Heart right ventricle (tissue), 16 donors: ENCODE data around the gene STPG3. TPM values are rescaled to one million over a fixed set of nuclear protein-coding genes. Genes with fewer than 3 reads are reported as not detected.
A peak's percentile ranks its signal among the peaks of the same experiment; 100 is the strongest.

ENCODE experiments used
- ATAC-seq, 8 donors: fragments of 200-7000 bp; cut with Tn5 transposase; one replicate each; pipeline ENCODE4 v1.9.1; 2020; ENCODE audit warnings: mild to moderate bottlenecking in 8 of 8, moderate library complexity in 8 of 8, moderate number of reproducible peaks in 1 of 8
- DNase-seq, 2 donors: peaks; one replicate each; pipeline ENCODE4 v3.0.0-alpha.2; 2020
- H3K27ac ChIP-seq, 10 donors: fragments of 200-600 bp; sonication (generic) in 2 of 10; one replicate each; pipeline versions ENCODE4 v1.5.0 to v1.8.0; 2020 to 2022; ENCODE audit warnings: mild to moderate bottlenecking in 3 of 10
- H3K27me3 ChIP-seq, 7 donors: fragments of 200-600 bp; one replicate each; pipeline ENCODE4 v1.8.0; 2021 to 2022; ENCODE audit warnings: mild to moderate bottlenecking in 2 of 7
- H3K36me3 ChIP-seq, 9 donors: fragments of 200-600 bp; sonication (generic) in 1 of 9; one replicate each; pipeline versions ENCODE4 v1.5.0 to v1.8.0; 2020 to 2022; ENCODE audit warnings: mild to moderate bottlenecking in 2 of 9
- H3K4me1 ChIP-seq, 9 donors: fragments of 200-600 bp; sonication (generic) in 1 of 9; one replicate each; pipeline versions ENCODE4 v1.5.0 to v1.8.0; 2020 to 2022; ENCODE audit warnings: mild to moderate bottlenecking in 4 of 9
- H3K4me3 ChIP-seq, 10 donors: fragments of 200-600 bp; sonication (generic) in 2 of 10; one replicate each; pipeline versions ENCODE4 v1.5.0 to v1.8.0; 2020 to 2022; ENCODE audit warnings: mild to moderate bottlenecking in 7 of 10, moderate library complexity in 2 of 10
- H3K9me3 ChIP-seq, 11 donors: fragments of 200-600 bp in 10 of 11; sonication (generic) in 2 of 11; one replicate each; pipeline versions ENCODE4 v1.5.0 to v1.8.0; 2013 to 2022; ENCODE audit warnings: mild to moderate bottlenecking in 2 of 11, control low read depth in 1 of 11, moderate library complexity in 1 of 11
- CTCF ChIP-seq, 9 donors: fragments of 200-600 bp; sonication (generic) in 2 of 9; IDR thresholded peaks; one replicate each; pipeline versions ENCODE4 v1.5.0 to v1.8.0; 2021 to 2022; ENCODE audit warnings: antibody characterized with exemption in 9 of 9, mild to moderate bottlenecking in 5 of 9, moderate library complexity in 1 of 9
- WGBS, 2 donors: extraction: QIAGEN DNeasy Blood & Tissue Kit; methylation state at CpG; one replicate each; pipeline ENCODE4 v1.1.7; 2013; ENCODE audit warnings: inconsistent platforms in 1 of 2; 5-methylcytosine and 5-hydroxymethylcytosine counted together
- intact Hi-C, 10 donors: fragments of 100-400 bp; cut with DNase I; formaldehyde crosslinking; loops; one replicate each; pipeline versions ENCODE4 v1.11.1 to v1.14.2; 2022
- polyA plus RNA-seq, 2 donors: library from polyadenylated mRNA; stranded (reverse); fragments of 200-250 nt; gene quantifications; one replicate each; pipeline ENCODE4 v1.2.3, GENCODE V29; 2013
- total RNA-seq, 10 donors: library from RNA; stranded (reverse); fragmentation: NEBNext Ultra II Directional in 3 of 10; extraction: Animal tissue kit (Norgen Biotek cat#: 25700) in 3 of 10; gene quantifications; one replicate each; pipeline versions ENCODE4 v1.2.1 to v1.2.4, GENCODE V29; 2021 to 2023
- donor health status: Arrhythmogenic right ventricular cardiomyopathy.
- donor health status: ischemic (EF 13 %, LVEDD 7.1; RV severe dilation, severe dysfunction).
- donor health status: healthy with polysubstance abuse.
- donor health status: DM: no; HTN: yes; CAD: no.
- donor health status: DM: no; HTN: no; CAD: no.
- donor health status: ischemic (EF 25% LVEDD 6.9; RV normal size, moderate dysfunction).
- donor health status: ischemic (EF 25% LVEDD 5.7; RV mildly dilated, moderate dysfunction).
- donor health status: healthy.
- donor health status: DM: yes; HTN: yes; CAD: no.
- donor health status: Ischemic cardiomyopathy.
- donor health status: ischemic (EF 35%, LVEDD 5.7; RV mildly dilated, moderate dysfunction).
- donor health status: nonischemic (EF 11% LVEDD 7.7; RV severe dilation, severe dysfunction).
- donor health status: DM: yes; HTN: yes; CAD: no.
- donor health status: PGD.
- donor health status: ischemic (EF 29% LVEDD 5.4; RV normal size, mild dysfunction).
- donor health status: nonischemic (EF 23%, LVEDD 6.1; RV moderate dilation, normal function).

The STPG3 gene
- total and polyA plus RNA-seq, 12 donors = 0.24 to 0.44 (median 0.32) TPM; not detected in 8

GRCh38 chr9:137280474-137281344, 29.6 kb downstream of the STPG3 start:
- intact Hi-C loops = no loop called here
- Histone ChIP-seq H3K4me3 (peak overlapping the region in 4 of 10 donors; percentile 5 to 10 (median 8)), H3K9me3 (peaks cover 0 to 4% (median 0%) of the 10 kb centered on the region in 11 donors), H3K27me3 (no peaks in the 10 kb centered on the region), H3K27ac (no peak overlapping the region), H3K36me3 (peaks cover 0 to 50% (median 3%) of the 10 kb centered on the region in 9 donors), H3K4me1 (peaks cover 21 to 69% (median 39%) of the 10 kb centered on the region in 9 donors)
- DNase-seq (peak in 1 of 2 donors; percentile 39), ATAC-seq (peak in 1 of 8 donors; percentile 5)
- TF ChIP-seq CTCF (IDR thresholded peaks at IDR 0.05) = peak in 8 of 9 donors; percentile 25 to 61 (median 53)
- 44 to 47% methylated on average over 80 to 85 of the region's 85 CpGs for WGBS, 2 donors

- no peak for TF ChIP-seq CTCF (IDR thresholded peaks at IDR 0.05)
- ATAC-seq = no peak
- Histone ChIP-seq H3K27ac (no peak overlapping the region), H3K9me3 (peaks cover 0 to 4% (median 0%) of the 10 kb centered on the region in 11 donors), H3K36me3 (peaks cover 0 to 50% (median 3%) of the 10 kb centered on the region in 9 donors), H3K27me3 (no peaks in the 10 kb centered on the region), H3K4me3 (peak overlapping the region in 2 of 10 donors; percentile 8 to 10), H3K4me1 (peaks cover 13 to 61% (median 31%) of the 10 kb centered on the region in 9 donors)
- intact Hi-C loops = no loop called here
- no peak for DNase-seq
- WGBS, 2 donors = 63 to 71% methylated on average over 33 to 39 of the region's 39 CpGs
Measured at GRCh38 chr9:137281345-137282116, 30.4 kb downstream of the STPG3 start.

- intact Hi-C loops = no loop called here
- no peak overlapping the region for H3K4me3 ChIP-seq
- no peaks in the 10 kb centered on the region for H3K27me3 ChIP-seq
- 45 to 55% methylated on average over 14 of the region's 14 CpGs for WGBS, 2 donors
- H3K4me1 ChIP-seq = peaks cover 0 to 13% (median 0%) of the 10 kb centered on the region in 9 donors
- peak; percentile 82 to 94 (median 90) for ATAC-seq
- H3K27ac ChIP-seq = no peak overlapping the region
- peak; percentile 53 to 59 for DNase-seq
- peaks cover 0 to 20% (median 0%) of the 10 kb centered on the region in 9 donors for H3K36me3 ChIP-seq
- peaks cover 0 to 4% (median 0%) of the 10 kb centered on the region in 11 donors for H3K9me3 ChIP-seq
- peak in 8 of 9 donors; percentile 26 to 67 (median 54) for TF ChIP-seq CTCF (IDR thresholded peaks at IDR 0.05)
Measured at GRCh38 chr9:137286975-137287383, 35.9 kb downstream of the STPG3 start.

- intact Hi-C loops = loop anchor here in 8 of 10 donors (5.0 to 10.0 kb wide), 5 partner anchors 114 to 234 kb away; partner anchors contain the start of gene ENTPD8 (in 1 of the 8)
Measured at GRCh38 chr9:137293094-137293481, 42.0 kb downstream of the STPG3 start.

More at GRCh38 chr9:137293094-137293481, 42.0 kb downstream of the STPG3 start:
- DNase-seq (no peak), ATAC-seq (no peak)
- H3K9me3 ChIP-seq = peaks cover 0 to 4% (median 0%) of the 10 kb centered on the region in 11 donors
- H3K27ac ChIP-seq = no peak overlapping the region
- H3K36me3 ChIP-seq = no peaks in the 10 kb centered on the region
- H3K27me3 ChIP-seq = peaks cover 0 to 43% (median 14%) of the 10 kb centered on the region in 7 donors
- no peak overlapping the region for H3K4me3 ChIP-seq
- peaks cover 2 to 36% (median 29%) of the 10 kb centered on the region in 9 donors for H3K4me1 ChIP-seq
- WGBS, 2 donors = 82 to 86% methylated on average over 15 of the region's 15 CpGs
- no peak for TF ChIP-seq CTCF (IDR thresholded peaks at IDR 0.05)
